Gastroesophageal sphincter (tissue), 4 donors: Measurements from ENCODE around the gene GLIPR1L2. TPM values are rescaled to one million over a fixed set of nuclear protein-coding genes. Genes with fewer than 3 reads are reported as not detected.
A peak's percentile ranks its signal among the peaks of the same experiment; 100 is the strongest.

Experiments
- ATAC-seq: fragments of 150-250 bp; one replicate; pipeline ENCODE4 v1.9.1; 2016; ENCODE audit warnings: mild to moderate bottlenecking, moderate library complexity
- H3K27ac ChIP-seq, 4 donors: fragments of 200-600 bp; sonication (generic) in 3 of 4; 1 replicate in 3 of 4; 2 replicates in 1 of 4; pipeline ENCODE4 v1.5.1; 2016 to 2019
- H3K27me3 ChIP-seq: fragments of 200-600 bp; sonication (generic); one replicate; pipeline ENCODE4 v1.5.1; 2019
- H3K36me3 ChIP-seq, 2 donors: fragments of 200-600 bp; sonication (generic); one replicate each; pipeline ENCODE4 v1.5.1; 2019; ENCODE audit warnings: control low read depth in 1 of 2
- H3K4me1 ChIP-seq, 3 donors: fragments of 200-600 bp; sonication (generic); 1 replicate in 2 of 3; 2 replicates in 1 of 3; pipeline ENCODE4 v1.5.1; 2016 to 2019; ENCODE audit warnings: control low read depth in 2 of 3
- H3K4me3 ChIP-seq, 2 donors: fragments of 200-600 bp; sonication (generic); one replicate each; pipeline ENCODE4 v1.5.1; 2019; ENCODE audit warnings: mild to moderate bottlenecking in 1 of 2, moderate library complexity in 1 of 2
- H3K9me3 ChIP-seq, 3 donors: fragments of 200-600 bp; sonication (generic); one replicate each; pipeline ENCODE4 v1.5.1; 2017 to 2019; ENCODE audit warnings: control low read depth in 2 of 3
- EP300 ChIP-seq: sonication (generic); formaldehyde crosslinking; IDR thresholded peaks from one replicate; pipeline ENCODE4 v1.6.1; 2017; ENCODE audit warnings: antibody characterized with exemption, mild to moderate bottlenecking
- POLR2A ChIP-seq, 2 donors: fragments of 450-650 bp; IDR thresholded peaks; one replicate each; pipeline ENCODE4 v1.6.1; 2017; ENCODE audit warnings: antibody characterized with exemption in 2 of 2, mild to moderate bottlenecking in 2 of 2, moderate library complexity in 1 of 2
- POLR2AphosphoS5 ChIP-seq: sonication (generic); formaldehyde crosslinking; IDR thresholded peaks from one replicate; pipeline ENCODE4 v1.6.1; 2017; ENCODE audit warnings: antibody characterized with exemption
- WGBS, 2 donors: methylation state at CpG; one replicate each; pipeline ENCODE4 v1.1.5; 2018; ENCODE audit warnings: low coverage in 1 of 2; 5-methylcytosine and 5-hydroxymethylcytosine counted together
- total RNA-seq, 4 donors: library from RNA; depleted of rRNA; stranded (reverse); fragments of >200 nt; gene quantifications; one replicate each; pipeline ENCODE4 v1.1.0, GENCODE V29; 2016
- TF ChIP-seq, protein P1 (sequence below), 4 experiments: fragments of 200-600 bp in 2 of 4; fragments of 450-650 bp in 2 of 4; sonication (generic) in 1 of 4; IDR thresholded peaks; one replicate each; pipeline ENCODE4 v1.5.1; 2017 to 2019; ENCODE audit warnings: antibody characterized with exemption in 4 of 4, mild to moderate bottlenecking in 2 of 4, moderate library complexity in 2 of 4

The GLIPR1L2 gene
- total RNA-seq, 4 donors from 2014 or later: 0.13 to 2.3 (median 1.2) TPM

DNA sequence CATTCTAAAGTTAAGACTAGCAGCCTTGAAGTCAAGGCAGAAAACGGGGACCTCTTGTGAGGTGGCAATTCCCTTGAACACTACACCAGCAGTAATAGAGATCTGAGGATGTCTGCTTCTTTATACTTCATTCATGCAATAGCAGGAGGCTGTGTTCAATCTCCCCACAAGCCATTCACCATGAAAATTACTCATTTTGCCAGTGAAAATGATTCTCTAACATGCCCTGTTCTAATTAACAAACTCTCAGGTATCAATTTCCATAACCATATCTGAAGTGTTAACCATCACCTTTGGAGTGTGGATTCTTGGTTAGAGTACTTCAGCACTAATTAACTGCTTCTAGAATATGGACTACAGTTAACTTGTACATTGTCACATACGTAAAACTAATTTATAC, 86.2 kb downstream of the GLIPR1L2 start:
- H3K36me3 ChIP-seq: no peaks in the 10 kb centered on the region
- TF ChIP-seq, protein P1, sequence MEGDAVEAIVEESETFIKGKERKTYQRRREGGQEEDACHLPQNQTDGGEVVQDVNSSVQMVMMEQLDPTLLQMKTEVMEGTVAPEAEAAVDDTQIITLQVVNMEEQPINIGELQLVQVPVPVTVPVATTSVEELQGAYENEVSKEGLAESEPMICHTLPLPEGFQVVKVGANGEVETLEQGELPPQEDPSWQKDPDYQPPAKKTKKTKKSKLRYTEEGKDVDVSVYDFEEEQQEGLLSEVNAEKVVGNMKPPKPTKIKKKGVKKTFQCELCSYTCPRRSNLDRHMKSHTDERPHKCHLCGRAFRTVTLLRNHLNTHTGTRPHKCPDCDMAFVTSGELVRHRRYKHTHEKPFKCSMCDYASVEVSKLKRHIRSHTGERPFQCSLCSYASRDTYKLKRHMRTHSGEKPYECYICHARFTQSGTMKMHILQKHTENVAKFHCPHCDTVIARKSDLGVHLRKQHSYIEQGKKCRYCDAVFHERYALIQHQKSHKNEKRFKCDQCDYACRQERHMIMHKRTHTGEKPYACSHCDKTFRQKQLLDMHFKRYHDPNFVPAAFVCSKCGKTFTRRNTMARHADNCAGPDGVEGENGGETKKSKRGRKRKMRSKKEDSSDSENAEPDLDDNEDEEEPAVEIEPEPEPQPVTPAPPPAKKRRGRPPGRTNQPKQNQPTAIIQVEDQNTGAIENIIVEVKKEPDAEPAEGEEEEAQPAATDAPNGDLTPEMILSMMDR (IDR thresholded peaks at IDR 0.05): no peak
- TF ChIP-seq POLR2AphosphoS5: no peak
- no peak for TF ChIP-seq EP300
- no peak overlapping the region for H3K4me3 ChIP-seq
- 68 to 83% methylated on average over 1 to 2 of the region's 2 CpGs for WGBS, 2 donors
- H3K9me3 ChIP-seq: no peaks in the 10 kb centered on the region
- peaks cover 0 to 14% (median 0%) of the 10 kb centered on the region in 3 donors for H3K4me1 ChIP-seq
- ATAC-seq: no peak
- H3K27me3 ChIP-seq: no peaks in the 10 kb centered on the region
- no peak overlapping the region for H3K27ac ChIP-seq

DNA sequence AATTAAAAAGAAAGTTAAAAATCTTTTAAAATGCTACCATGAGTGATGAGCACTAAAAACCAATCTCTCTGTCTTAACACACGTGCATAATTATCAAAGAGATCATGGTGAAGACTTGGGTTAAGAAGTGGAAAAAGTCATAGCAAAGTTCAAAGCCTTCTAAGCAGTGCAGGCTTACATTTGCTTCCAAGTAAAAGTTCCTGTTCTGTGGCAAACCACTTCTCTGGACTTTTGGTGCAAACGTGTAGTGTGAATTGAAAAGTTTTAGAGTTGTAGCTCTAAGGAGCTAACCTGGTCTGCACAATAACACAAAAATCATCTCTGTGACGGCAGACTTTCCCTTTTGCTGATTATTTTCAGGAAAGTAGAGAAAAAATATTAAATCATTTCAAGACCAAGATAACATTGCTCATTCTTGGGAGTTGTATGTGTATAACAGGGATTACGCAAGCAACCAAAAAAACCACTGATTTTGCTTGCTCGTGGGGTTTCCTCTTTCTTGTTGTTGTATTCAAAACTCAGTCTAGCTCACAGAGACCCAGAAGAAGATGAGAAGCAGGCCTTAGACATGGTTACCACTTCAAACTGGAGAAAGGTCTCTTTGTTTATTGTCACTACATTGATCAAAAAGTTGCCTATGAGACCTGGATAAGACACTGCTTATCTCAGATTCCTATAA, 87.4 kb downstream of the GLIPR1L2 start:
- whole genome bisulfite sequencing, 2 donors: 54 to 82% methylated on average over 5 of the region's 5 CpGs
- Histone ChIP-seq H3K9me3 (no peaks in the 10 kb centered on the region), H3K36me3 (no peaks in the 10 kb centered on the region), H3K27me3 (no peaks in the 10 kb centered on the region), H3K27ac (peak overlapping the region in 1 of 4 donors; percentile 1), H3K4me1 (peaks cover 0 to 26% (median 0%) of the 10 kb centered on the region in 3 donors), H3K4me3 (no peak overlapping the region)
- TF ChIP-seq EP300: no peak
- TF ChIP-seq POLR2AphosphoS5: no peak
- TF ChIP-seq, protein P1 (IDR thresholded peaks at IDR 0.05): no peak
- no peak for TF ChIP-seq POLR2A (IDR thresholded peaks at IDR 0.05)
- ATAC-seq: no peak

DNA sequence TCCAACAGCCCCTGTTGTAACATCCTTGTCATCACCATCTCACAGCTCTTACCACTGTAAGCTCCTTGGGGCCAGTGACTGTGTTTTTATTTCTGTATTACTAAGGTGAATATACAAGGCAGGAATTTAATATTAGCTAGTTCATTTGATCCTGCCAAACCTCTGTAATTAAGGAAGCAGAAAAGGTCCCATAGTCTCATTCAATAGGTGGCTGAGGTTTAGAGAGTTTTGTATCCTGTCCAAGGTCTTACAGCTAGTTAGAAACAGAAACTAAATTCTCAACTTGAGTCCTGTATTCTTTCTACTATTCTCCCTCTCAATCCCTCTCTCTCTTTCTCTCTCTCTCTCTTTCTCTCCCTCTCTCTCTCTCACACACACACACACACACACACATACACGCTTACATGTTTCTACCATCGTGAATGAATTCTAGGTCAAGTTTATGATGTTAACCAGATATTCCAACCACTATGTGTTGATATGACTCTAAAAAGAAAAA, 89.1 kb downstream of the GLIPR1L2 start:
- WGBS, 2 donors: 0 to 12% methylated on average over 2 of the region's 2 CpGs
- H3K9me3 ChIP-seq: no peaks in the 10 kb centered on the region
- TF ChIP-seq POLR2A (IDR thresholded peaks at IDR 0.05): no peak
- TF ChIP-seq, protein P1 (IDR thresholded peaks at IDR 0.05): no peak
- TF ChIP-seq POLR2AphosphoS5: no peak
- TF ChIP-seq EP300: no peak

DNA sequence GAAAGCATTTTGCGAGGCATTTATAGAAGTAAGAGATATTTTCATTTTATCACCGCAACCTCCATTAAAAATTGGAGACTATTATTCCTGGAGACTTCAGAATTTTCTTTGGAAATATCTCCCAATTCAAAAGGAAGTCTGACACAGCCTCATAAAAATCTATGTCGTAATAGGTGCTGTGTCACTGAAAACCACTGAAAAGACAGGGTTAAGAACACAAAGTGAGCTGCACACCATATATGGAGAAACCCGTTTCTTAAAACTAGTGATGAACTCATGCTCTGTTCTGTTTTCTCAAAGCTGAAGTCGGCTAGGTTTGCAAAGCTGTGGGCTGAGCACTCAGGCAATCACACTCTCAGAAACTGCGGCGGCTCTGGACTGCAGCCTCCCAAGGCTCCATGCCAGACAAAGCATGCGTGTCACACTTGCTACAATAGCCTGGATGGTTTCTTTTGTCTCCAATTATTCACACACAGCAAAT, 89.6 kb downstream of the GLIPR1L2 start, which contains the start of gene GLIPR1:
Gene GLIPR1 (plus strand): TSS at position 287 of the 481 bp plus-strand sequence. CDS start 126 bp downstream, at position 413.
- peak; percentile 92 for ATAC-seq
- Histone ChIP-seq H3K4me3 (peak within 1 kb of the TSS; percentile 53 to 96), H3K4me1 (peaks cover 0 to 38% (median 3%) of the 10 kb centered on the region in 3 donors), H3K36me3 (no peaks in the 10 kb centered on the region), H3K9me3 (no peaks in the 10 kb centered on the region), H3K27me3 (no peaks in the 10 kb centered on the region), H3K27ac (peak within 1 kb of the TSS; percentile 76 to 95 (median 82))
- 6 to 8% methylated on average over 5 to 8 of the region's 8 CpGs for WGBS, 2 donors
- peak; percentile 96 for TF ChIP-seq POLR2AphosphoS5
- TF ChIP-seq, protein P1 (IDR thresholded peaks at IDR 0.05): no peak
- peak; percentile 58 to 65 for TF ChIP-seq POLR2A (IDR thresholded peaks at IDR 0.05)
- TF ChIP-seq EP300: no peak

More for the DNA sequence above, 89.1 kb downstream of the GLIPR1L2 start:
- ATAC-seq: peak; percentile 8
- no peaks in the 10 kb centered on the region for H3K36me3 ChIP-seq
- H3K27ac ChIP-seq: peak overlapping the region; percentile 76 to 95 (median 82)
- H3K4me3 ChIP-seq: peak overlapping the region; percentile 53 to 96
- peaks cover 0 to 38% (median 1%) of the 10 kb centered on the region in 3 donors for H3K4me1 ChIP-seq
- no peaks in the 10 kb centered on the region for H3K27me3 ChIP-seq
